HepG2 (cell line): ENCODE data around the gene CYP26B1. TPM values are rescaled to one million over a fixed set of nuclear protein-coding genes. Genes with fewer than 3 reads are reported as not detected.
A peak's percentile ranks its signal among the peaks of the same experiment; 100 is the strongest.

Experiments
- FOXP1 ChIP-seq, 2 experiments: fragments of 450-650 bp in 1 of 2; IDR thresholded peaks; 2 replicates each; pipeline ENCODE4 v1.6.1; 2017 to 2018; ENCODE audit warnings: antibody characterized with exemption in 1 of 2
- GLI4 ChIP-seq: sonication (generic); formaldehyde crosslinking; IDR thresholded peaks from 2 replicates; pipeline ENCODE4 v1.5.1; 2020; ENCODE audit warnings: missing genetic modification reagents, mild to moderate bottlenecking, moderate library complexity, borderline replicate concordance
- HNF4G ChIP-seq, 2 experiments: sonication (generic) in 1 of 2; formaldehyde crosslinking in 1 of 2; IDR thresholded peaks; 2 replicates each; pipeline versions ENCODE4 v1.4.0 to v1.6.1; 2011 to 2020; ENCODE audit warnings: borderline replicate concordance in 2 of 2, low read depth in 2 of 2, mild to moderate bottlenecking in 2 of 2, low read length in 1 of 2, missing genetic modification reagents in 1 of 2, moderate library complexity in 1 of 2
- HNRNPL ChIP-seq: fragments of 200-400 bp; formaldehyde crosslinking; IDR thresholded peaks from 2 replicates; pipeline ENCODE4 v1.6.1; 2017; ENCODE audit warnings: mild to moderate bottlenecking, low read depth, low read length
- HOMEZ ChIP-seq: IDR thresholded peaks from 2 replicates; pipeline ENCODE4 v1.6.1; 2016; ENCODE audit warnings: low read depth
- MXI1 ChIP-seq: IDR thresholded peaks from 3 replicates; pipeline ENCODE4 v1.6.1; 2012; ENCODE audit warnings: low read depth, low read length, inconsistent platforms, borderline replicate concordance
- NR2F1 ChIP-seq, 2 experiments: fragments of 450-650 bp in 1 of 2; formaldehyde crosslinking in 1 of 2; IDR thresholded peaks; 2 replicates each; pipeline versions ENCODE4 v1.5.0 to v1.6.1; 2016 to 2020; ENCODE audit warnings: mild to moderate bottlenecking in 1 of 2, missing compliant biosample characterization in 1 of 2, missing genetic modification reagents in 1 of 2, moderate library complexity in 1 of 2
- SCMH1 ChIP-seq: sonication (generic); formaldehyde crosslinking; IDR thresholded peaks from 2 replicates; pipeline ENCODE4 v1.9.0; 2021; ENCODE audit warnings: missing genetic modification reagents, mild to moderate bottlenecking, borderline replicate concordance
- USF2 ChIP-seq, 2 experiments: sonication (generic) in 1 of 2; formaldehyde crosslinking in 1 of 2; IDR thresholded peaks; 2 replicates each; pipeline versions ENCODE4 v1.5.1 to v1.6.1; 2011 to 2020; ENCODE audit warnings: borderline replicate concordance in 1 of 2, low read depth in 1 of 2, low read length in 1 of 2, mild to moderate bottlenecking in 1 of 2, missing genetic modification reagents in 1 of 2, moderate library complexity in 1 of 2
- ZFP82 ChIP-seq: sonication (generic); formaldehyde crosslinking; IDR thresholded peaks from 2 replicates; pipeline ENCODE4 v1.5.1; 2020; ENCODE audit warnings: mild to moderate bottlenecking, missing genetic modification reagents, borderline replicate concordance
- ZNF232 ChIP-seq: sonication (generic); formaldehyde crosslinking; IDR thresholded peaks from 2 replicates; pipeline ENCODE4 v1.4.0; 2020; ENCODE audit warnings: missing genetic modification reagents, borderline replicate concordance
- ZNF512B ChIP-seq: sonication (generic); formaldehyde crosslinking; IDR thresholded peaks from 2 replicates; pipeline ENCODE4 v1.5.1; 2020; ENCODE audit warnings: missing genetic modification reagents, mild to moderate bottlenecking, borderline replicate concordance
- ZNF598 ChIP-seq: sonication (generic); formaldehyde crosslinking; IDR thresholded peaks from 2 replicates; pipeline ENCODE4 v1.5.1; 2020; ENCODE audit warnings: mild to moderate bottlenecking, missing genetic modification reagents, borderline replicate concordance
- ZNF766 ChIP-seq: sonication (generic); formaldehyde crosslinking; IDR thresholded peaks from 2 replicates; pipeline ENCODE4 v1.5.0; 2020; ENCODE audit warnings: missing genetic modification reagents, borderline replicate concordance
- ZNF770 ChIP-seq: sonication (generic); formaldehyde crosslinking; IDR thresholded peaks from 2 replicates; pipeline ENCODE4 v1.5.0; 2020; ENCODE audit warnings: mild to moderate bottlenecking, missing genetic modification reagents
- ZNF800 ChIP-seq: sonication (generic); formaldehyde crosslinking; IDR thresholded peaks from 2 replicates; pipeline ENCODE4 v1.4.0; 2020; ENCODE audit warnings: missing genetic modification reagents
- ZNF839 ChIP-seq: sonication (generic); formaldehyde crosslinking; IDR thresholded peaks from 2 replicates; pipeline ENCODE4 v1.4.0; 2020; ENCODE audit warnings: missing genetic modification reagents, mild to moderate bottlenecking, borderline replicate concordance
- polyA plus RNA-seq, 8 experiments: library from polyadenylated mRNA; depleted of rRNA in 3 of 8; stranded (reverse) in 7 of 8; unstranded in 1 of 8; fragments of >200 nt; fragmentation: Illumina TruSeq in 4 of 8; extraction: Trizol in 4 of 8; gene quantifications; 2 replicates each; pipeline versions ENCODE4 v1.2.1 to v1.2.3, GENCODE V29; 2011 to 2016; ENCODE audit warnings: low read depth in 4 of 8, missing spikeins in 1 of 8, mixed read lengths in 1 of 8; ENCODE audit not compliant: insufficient read depth in 1 of 8
- total RNA-seq, 5 experiments: library from RNA; depleted of rRNA; stranded (reverse); fragments of >200 nt; fragmentation: Illumina TruSeq; extraction: Trizol; gene quantifications; 2 replicates each; pipeline ENCODE4 v1.2.3, GENCODE V29; 2016; ENCODE audit warnings: low read depth in 1 of 5

CYP26B1 gene
- total and polyA plus RNA-seq, 2 of the 13 experiments (the other 11 are each of a cell fraction or from before 2014, with no cell fraction given): 0.05 to 0.07 TPM

- TF ChIP-seq NR2F1 (CRISPR knock-in tag; IDR thresholded peaks at IDR 0.05) (no peak), HOMEZ (CRISPR knock-in tag) (no peak), ZNF512B (CRISPR knock-in tag) (no peak), SCMH1 (no peak), MXI1 (no peak), ZNF598 (CRISPR knock-in tag) (0 out of 2 replicates have a peak, but pooled peaks have one; percentile 2), GLI4 (CRISPR knock-in tag) (no peak), HNF4G (IDR thresholded peaks at IDR 0.05; ENCODE audit: borderline replicate concordance, low read depth, low read length) (no peak), HNF4G (CRISPR knock-in tag; IDR thresholded peaks at IDR 0.05; ENCODE audit: borderline replicate concordance, low read depth) (no peak), HNRNPL (0 out of 2 replicates have a peak, but pooled peaks have one; percentile 23), ZNF770 (CRISPR knock-in tag) (no peak), ZFP82 (CRISPR knock-in tag) (no peak), ZNF232 (CRISPR knock-in tag) (no peak), FOXP1 (IDR thresholded peaks at IDR 0.05) (no peak), FOXP1 (CRISPR knock-in tag; IDR thresholded peaks at IDR 0.05) (no peak), USF2 (IDR thresholded peaks at IDR 0.05; ENCODE audit: low read depth, low read length) (no peak), USF2 (CRISPR knock-in tag; IDR thresholded peaks at IDR 0.05; ENCODE audit: borderline replicate concordance) (no peak), ZNF839 (CRISPR knock-in tag) (no peak), ZNF766 (CRISPR knock-in tag) (no peak), ZNF800 (CRISPR knock-in tag) (0 out of 2 replicates have a peak, but pooled peaks have one; percentile 20)
Measured at GRCh38 chr2:72145289-72145657, 2.4 kb downstream of the CYP26B1 start (continued).
